Measurements from ENCODE around the gene BORCS6.

DNA sequence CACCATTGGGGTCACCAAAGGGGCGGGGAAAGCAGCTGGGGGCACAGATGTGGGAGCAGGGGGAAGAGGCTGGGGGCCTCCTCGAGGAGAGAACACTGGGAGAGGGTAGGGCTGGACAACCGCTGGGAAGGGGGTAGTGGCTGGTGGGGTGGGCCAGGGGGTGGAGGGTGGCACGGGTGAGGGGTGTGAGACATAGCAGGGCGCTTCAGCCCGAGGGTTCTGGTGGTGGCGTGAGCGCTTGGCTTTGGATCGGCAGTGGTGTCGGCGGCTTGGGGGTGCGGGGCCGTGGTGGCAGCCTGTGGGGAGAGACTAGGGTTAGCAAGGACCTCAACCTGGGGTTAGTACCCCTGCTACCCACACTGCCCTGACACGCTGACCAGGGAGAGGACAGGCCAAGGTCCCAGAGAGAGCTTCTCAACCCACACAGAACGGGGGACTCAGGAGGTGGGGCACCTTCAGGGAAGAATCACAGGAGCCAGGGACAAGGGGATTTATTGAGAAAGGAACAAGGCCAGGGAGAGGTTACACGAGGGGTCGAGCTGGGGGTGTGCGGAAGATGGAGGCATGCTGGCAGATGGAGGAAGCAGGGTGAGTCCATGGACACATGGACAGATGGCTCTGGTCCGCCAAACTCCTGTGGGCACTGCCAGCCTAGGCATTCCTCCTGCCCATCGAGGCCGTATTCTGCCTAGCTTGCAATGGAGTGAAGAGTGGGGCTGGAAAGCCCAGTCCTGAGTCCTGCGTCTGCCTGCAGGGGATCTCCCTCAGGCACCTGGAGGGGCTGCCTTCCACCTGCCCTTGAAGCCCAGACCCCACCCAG is 46.2 kb downstream of the BORCS6 start:
- TF ChIP-seq POLR2A (IDR thresholded peaks at IDR 0.05): no peak
- TF ChIP-seq, protein P1, sequence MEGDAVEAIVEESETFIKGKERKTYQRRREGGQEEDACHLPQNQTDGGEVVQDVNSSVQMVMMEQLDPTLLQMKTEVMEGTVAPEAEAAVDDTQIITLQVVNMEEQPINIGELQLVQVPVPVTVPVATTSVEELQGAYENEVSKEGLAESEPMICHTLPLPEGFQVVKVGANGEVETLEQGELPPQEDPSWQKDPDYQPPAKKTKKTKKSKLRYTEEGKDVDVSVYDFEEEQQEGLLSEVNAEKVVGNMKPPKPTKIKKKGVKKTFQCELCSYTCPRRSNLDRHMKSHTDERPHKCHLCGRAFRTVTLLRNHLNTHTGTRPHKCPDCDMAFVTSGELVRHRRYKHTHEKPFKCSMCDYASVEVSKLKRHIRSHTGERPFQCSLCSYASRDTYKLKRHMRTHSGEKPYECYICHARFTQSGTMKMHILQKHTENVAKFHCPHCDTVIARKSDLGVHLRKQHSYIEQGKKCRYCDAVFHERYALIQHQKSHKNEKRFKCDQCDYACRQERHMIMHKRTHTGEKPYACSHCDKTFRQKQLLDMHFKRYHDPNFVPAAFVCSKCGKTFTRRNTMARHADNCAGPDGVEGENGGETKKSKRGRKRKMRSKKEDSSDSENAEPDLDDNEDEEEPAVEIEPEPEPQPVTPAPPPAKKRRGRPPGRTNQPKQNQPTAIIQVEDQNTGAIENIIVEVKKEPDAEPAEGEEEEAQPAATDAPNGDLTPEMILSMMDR (IDR thresholded peaks at IDR 0.05): no peak

Measured in Peyer's patch (tissue), 4 donors.